Kidney epithelial cell (primary cell): ENCODE measurements around the gene CBFA2T3. TPM values are rescaled to one million over a fixed set of nuclear protein-coding genes. Genes with fewer than 3 reads are reported as not detected.

Source experiments
- DNase-seq: peaks from one replicate; pipeline ENCODE4 v3.0.0-alpha.2; 2010; ENCODE audit warnings: low read depth
- H3K27me3 ChIP-seq: 2 replicates; pipeline ENCODE4 v1.6.0; 2011; ENCODE audit warnings: low read length; ENCODE audit not compliant: control insufficient read depth, insufficient read depth
- H3K36me3 ChIP-seq: 2 replicates; pipeline ENCODE4 v1.5.1; 2011; ENCODE audit warnings: low read length; ENCODE audit not compliant: control insufficient read depth, insufficient read depth
- H3K4me3 ChIP-seq: 2 replicates; pipeline ENCODE4 v1.5.1; 2011; ENCODE audit warnings: low read depth, mild to moderate bottlenecking, control low read depth, low read length
- CTCF ChIP-seq: IDR thresholded peaks from 2 replicates; pipeline ENCODE4 v1.5.1; 2011; ENCODE audit warnings: mild to moderate bottlenecking, moderate library complexity, low read length, control low read depth, inconsistent platforms; ENCODE audit not compliant: insufficient read depth, poor library complexity, severe bottlenecking
- total RNA-seq: library from RNA; depleted of rRNA; stranded (reverse); fragments of >200 nt; gene quantifications from 2 replicates; pipeline ENCODE4 v1.2.3, GENCODE V29; 2015

CBFA2T3 gene
- total RNA-seq, 1 donor from 2014 or later: 0.63 TPM

- Histone ChIP-seq H3K4me3 (no peak overlapping the region), H3K36me3 (no peaks in the 10 kb centered on the region), H3K27me3 (no peaks in the 10 kb centered on the region)
- DNase-seq: no peak
- no peak for TF ChIP-seq CTCF
Observed at GRCh38 chr16:88825146-88825545, 151.9 kb downstream of the CBFA2T3 start.

Other genes starting within 250 kb of the CBFA2T3 start
- 309 and 349 TPM in 2 replicates for gene PIEZO1, start 192.0 kb downstream of the CBFA2T3 start, total RNA-seq
- 11.3 and 14.5 TPM in 2 replicates for gene CDT1, start 173.4 kb downstream of the CBFA2T3 start, total RNA-seq
- gene APRT, start 165.3 kb downstream of the CBFA2T3 start, total RNA-seq: 204 and 218 TPM in 2 replicates
- 23.6 and 30.4 TPM in 2 replicates for gene GALNS, start 120.3 kb downstream of the CBFA2T3 start, total RNA-seq
- gene TRAPPC2L, start 120.1 kb downstream of the CBFA2T3 start, total RNA-seq: 50.1 and 59.4 TPM in 2 replicates
- gene PABPN1L, start 110.5 kb downstream of the CBFA2T3 start, total RNA-seq: not detected in 2 replicates
- gene ACSF3, start 116.6 kb upstream of the CBFA2T3 start, total RNA-seq: 36.9 and 41.3 TPM in 2 replicates
- gene CDH15, start 194.5 kb upstream of the CBFA2T3 start, total RNA-seq: 0.50 TPM in 1 of 2 replicates, not detected in the other
- 6.1 and 6.8 TPM in 2 replicates for gene SLC22A31, start 223.3 kb upstream of the CBFA2T3 start, total RNA-seq
- gene ZNF778, start 240.5 kb upstream of the CBFA2T3 start, total RNA-seq: 7.3 and 17.7 TPM in 2 replicates